Bronchial epithelial cell (primary cell): ENCODE measurements around the gene TBC1D9. TPM values are rescaled to one million over a fixed set of nuclear protein-coding genes. Genes with fewer than 3 reads are reported as not detected.

Experiments used
- DNase-seq: peaks from one replicate; pipeline ENCODE4 v3.0.0-alpha.2; 2010; ENCODE audit warnings: low read depth
- FAIRE-seq: peaks from 2 replicates; lab custom pipeline; 2011; peaks lifted over from hg19 to GRCh38; lab: Jason Lieb, UNC
- H3K27me3 ChIP-seq: 2 replicates; pipeline ENCODE4 v1.5.1; 2011; ENCODE audit warnings: low read length; ENCODE audit not compliant: control insufficient read depth, insufficient read depth
- H3K36me3 ChIP-seq: 2 replicates; pipeline ENCODE4 v1.5.1; 2011; ENCODE audit warnings: low read length; ENCODE audit not compliant: control insufficient read depth, insufficient read depth
- H3K4me3 ChIP-seq: 2 replicates; pipeline ENCODE4 v1.5.1; 2011; ENCODE audit warnings: mild to moderate bottlenecking, low read depth, low read length, control low read depth
- CTCF ChIP-seq: IDR thresholded peaks from 2 replicates; pipeline ENCODE4 v1.5.1; 2011; ENCODE audit warnings: mild to moderate bottlenecking, moderate library complexity, low read length, control low read depth, inconsistent platforms; ENCODE audit not compliant: insufficient read depth, severe bottlenecking
- total RNA-seq: library from RNA; depleted of rRNA; stranded (reverse); fragments of >200 nt; gene quantifications from 2 replicates; pipeline ENCODE4 v1.2.1, GENCODE V29; 2014

The TBC1D9 gene
- total RNA-seq, 1 donor from 2014 or later: 17.1 TPM

DNA sequence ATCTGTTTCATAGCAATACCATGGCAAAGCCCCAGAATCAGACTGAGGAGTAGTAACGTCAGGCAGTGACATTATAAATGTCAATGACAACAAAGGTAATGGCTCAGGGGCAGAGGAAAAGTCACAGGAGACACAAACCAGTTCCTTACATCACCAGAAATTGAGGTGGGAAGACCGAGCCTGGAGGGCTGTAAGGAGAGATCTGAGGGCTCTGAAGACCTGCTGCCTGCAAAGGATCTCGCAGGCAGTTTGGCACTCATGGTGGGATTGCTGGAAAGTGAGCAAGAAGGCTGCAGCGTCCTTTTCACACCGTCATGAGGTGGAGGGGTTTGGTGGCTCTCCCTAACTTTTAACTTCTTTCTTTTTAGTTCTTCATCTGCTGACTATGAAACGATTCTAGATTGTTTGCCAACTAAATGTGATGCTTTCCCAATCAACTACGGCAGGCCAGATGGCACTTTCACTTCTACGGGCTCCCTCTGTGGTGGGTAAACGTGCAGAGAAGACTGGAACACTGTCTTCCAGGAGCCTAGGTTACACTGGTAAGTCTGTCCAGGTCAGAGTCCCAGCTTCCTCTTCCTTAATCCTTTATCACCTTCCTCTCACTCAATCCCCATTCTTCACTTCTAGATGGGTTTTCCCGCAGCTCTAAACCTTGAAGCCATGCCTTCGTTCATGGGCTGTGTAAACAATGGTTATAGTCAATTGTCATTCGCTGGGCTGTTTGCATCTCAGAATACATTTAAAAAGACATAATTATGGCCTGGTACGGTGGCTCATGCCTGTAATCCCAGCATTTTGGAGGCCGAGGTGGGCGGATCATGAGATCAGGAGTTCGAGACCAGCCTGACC is 58.2 kb downstream of the TBC1D9 start:
- DNase-seq (no peak), FAIRE-seq (no peak)
- H3K4me3 ChIP-seq: no peak overlapping the region
- no peaks in the 10 kb centered on the region for H3K27me3 ChIP-seq
- H3K36me3 ChIP-seq: peaks cover 3% of the 10 kb centered on the region
- no peak for TF ChIP-seq CTCF

- DNase-seq (no peak), FAIRE-seq (no peak)
- no peak overlapping the region for H3K4me3 ChIP-seq
- no peaks in the 10 kb centered on the region for H3K27me3 ChIP-seq
- H3K36me3 ChIP-seq: peaks cover 1% of the 10 kb centered on the region
- TF ChIP-seq CTCF: no peak
Observed at GRCh38 chr4:140695483-140695882, 60.7 kb downstream of the TBC1D9 start.

GRCh38 chr4:140693562-140693961 is 62.6 kb downstream of the TBC1D9 start:
- H3K4me3 ChIP-seq: no peak overlapping the region
- H3K36me3 ChIP-seq: peaks cover 1% of the 10 kb centered on the region
- TF ChIP-seq CTCF: no peak
- DNase-seq: no peak
- no peak for FAIRE-seq
- no peaks in the 10 kb centered on the region for H3K27me3 ChIP-seq

GRCh38 chr4:140691369-140691768 is 64.8 kb downstream of the TBC1D9 start:
- FAIRE-seq (no peak), DNase-seq (peak; percentile 63)
- Histone ChIP-seq H3K27me3 (no peaks in the 10 kb centered on the region), H3K36me3 (no peaks in the 10 kb centered on the region), H3K4me3 (no peak overlapping the region)
- TF ChIP-seq CTCF: no peak

- DNase-seq (no peak), FAIRE-seq (no peak)
- Histone ChIP-seq H3K27me3 (no peaks in the 10 kb centered on the region), H3K36me3 (no peaks in the 10 kb centered on the region), H3K4me3 (no peak overlapping the region)
- no peak for TF ChIP-seq CTCF
Observed at GRCh38 chr4:140690093-140690492, 66.1 kb downstream of the TBC1D9 start.
